ENCODE data around the gene SERPINA5. TPM values are rescaled to one million over a fixed set of nuclear protein-coding genes. Genes with fewer than 3 reads are reported as not detected.

Gene SERPINA5
- total RNA-seq, 1 experiment from 2014 or later = not detected

GRCh38 chr14:94541234-94541975, 39.8 kb upstream of the SERPINA5 start:
- no peaks in the 10 kb centered on the region for H3K27me3 ChIP-seq (ENCODE audit: low read length)
- no peak overlapping the region for H3K27ac ChIP-seq (ENCODE audit: low read length)
- no peaks in the 10 kb centered on the region for H3K36me3 ChIP-seq (ENCODE audit: insufficient read depth, low read length)
- no peak overlapping the region for H3K9ac ChIP-seq (ENCODE audit: low read length)
- no peaks in the 10 kb centered on the region for H4K20me1 ChIP-seq (ENCODE audit: insufficient read depth, low read depth, low read length)
- no peaks in the 10 kb centered on the region for H3K9me3 ChIP-seq (ENCODE audit: low read length)
- H3K9me2 ChIP-seq (replicated peaks; ENCODE audit: insufficient read depth, low read length) = no peaks in the 10 kb centered on the region
- no peak overlapping the region for H3K4me2 ChIP-seq (ENCODE audit: low read depth, low read length, poor library complexity, severe bottlenecking)
- H3K4me3 ChIP-seq (ENCODE audit: low read length) = no peak overlapping the region
- DNase-seq = no peak
- peaks cover 6% of the 10 kb centered on the region for H3K4me1 ChIP-seq (ENCODE audit: low read length)
- no peaks in the 10 kb centered on the region for H3K79me2 ChIP-seq (ENCODE audit: low read length)
- H2AFZ ChIP-seq (ENCODE audit: low read length) = no peak overlapping the region

GRCh38 chr14:94542111-94542810, 39.0 kb upstream of the SERPINA5 start:
- Histone ChIP-seq H3K9me2 (replicated peaks; ENCODE audit: insufficient read depth, low read length) (no peaks in the 10 kb centered on the region), H4K20me1 (ENCODE audit: insufficient read depth, low read depth, low read length) (no peaks in the 10 kb centered on the region), H3K36me3 (ENCODE audit: insufficient read depth, low read length) (no peaks in the 10 kb centered on the region), H3K27ac (ENCODE audit: low read length) (no peak overlapping the region), H2AFZ (ENCODE audit: low read length) (no peak overlapping the region), H3K4me1 (ENCODE audit: low read length) (peaks cover 3% of the 10 kb centered on the region; the same call in 1 of the 2 replicates), H3K9me3 (ENCODE audit: low read length) (no peaks in the 10 kb centered on the region), H3K79me2 (ENCODE audit: low read length) (no peaks in the 10 kb centered on the region), H3K4me2 (ENCODE audit: low read depth, low read length, poor library complexity, severe bottlenecking) (no peak overlapping the region), H3K27me3 (ENCODE audit: low read length) (no peaks in the 10 kb centered on the region), H3K9ac (ENCODE audit: low read length) (no peak overlapping the region), H3K4me3 (ENCODE audit: low read length) (no peak overlapping the region)
- no peak for DNase-seq

DNA sequence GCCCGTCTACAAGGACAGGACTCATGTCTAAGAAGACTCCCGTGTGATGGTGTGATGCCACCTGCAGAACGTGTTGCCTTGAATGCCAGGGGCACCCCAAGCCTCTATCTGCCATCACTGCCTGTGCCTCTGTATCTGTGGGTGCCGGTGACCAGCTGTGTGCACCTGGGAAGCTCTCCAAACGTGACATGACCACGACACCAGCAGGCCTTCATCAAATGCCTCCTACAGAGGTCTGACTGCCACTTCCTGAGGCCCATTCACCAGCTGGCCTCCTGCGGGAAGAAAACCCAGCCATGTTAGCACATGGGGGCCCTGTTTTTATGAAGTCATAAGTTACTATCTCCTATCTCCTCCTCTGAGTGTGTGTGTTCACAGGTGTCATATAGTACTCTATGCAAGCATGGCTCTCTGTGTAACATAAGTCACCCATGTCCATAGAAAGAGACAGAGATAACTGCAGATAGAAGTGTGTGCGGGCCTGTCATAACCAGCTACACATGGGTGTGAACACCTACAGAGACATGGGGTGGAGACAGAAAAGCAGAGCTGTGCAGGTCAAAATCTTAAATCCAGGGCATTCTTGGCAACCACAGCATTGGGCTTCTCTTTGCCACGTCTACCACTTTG, 38.3 kb upstream of the SERPINA5 start:
- H3K79me2 ChIP-seq (ENCODE audit: low read length) = no peaks in the 10 kb centered on the region
- H3K4me1 ChIP-seq (ENCODE audit: low read length) = peaks cover 3% of the 10 kb centered on the region; the same call in 1 of the 2 replicates
- DNase-seq = no peak
- H2AFZ ChIP-seq (ENCODE audit: low read length) = no peak overlapping the region
- H4K20me1 ChIP-seq (ENCODE audit: insufficient read depth, low read depth, low read length) = no peaks in the 10 kb centered on the region
- H3K4me2 ChIP-seq (ENCODE audit: low read depth, low read length, poor library complexity, severe bottlenecking) = no peak overlapping the region
- no peak overlapping the region for H3K27ac ChIP-seq (ENCODE audit: low read length)
- H3K9ac ChIP-seq (ENCODE audit: low read length) = no peak overlapping the region
- no peaks in the 10 kb centered on the region for H3K9me2 ChIP-seq (replicated peaks; ENCODE audit: insufficient read depth, low read length)
- no peaks in the 10 kb centered on the region for H3K27me3 ChIP-seq (ENCODE audit: low read length)
- no peaks in the 10 kb centered on the region for H3K9me3 ChIP-seq (ENCODE audit: low read length)
- H3K36me3 ChIP-seq (ENCODE audit: insufficient read depth, low read length) = no peaks in the 10 kb centered on the region
- no peak overlapping the region for H3K4me3 ChIP-seq (ENCODE audit: low read length)

DNA sequence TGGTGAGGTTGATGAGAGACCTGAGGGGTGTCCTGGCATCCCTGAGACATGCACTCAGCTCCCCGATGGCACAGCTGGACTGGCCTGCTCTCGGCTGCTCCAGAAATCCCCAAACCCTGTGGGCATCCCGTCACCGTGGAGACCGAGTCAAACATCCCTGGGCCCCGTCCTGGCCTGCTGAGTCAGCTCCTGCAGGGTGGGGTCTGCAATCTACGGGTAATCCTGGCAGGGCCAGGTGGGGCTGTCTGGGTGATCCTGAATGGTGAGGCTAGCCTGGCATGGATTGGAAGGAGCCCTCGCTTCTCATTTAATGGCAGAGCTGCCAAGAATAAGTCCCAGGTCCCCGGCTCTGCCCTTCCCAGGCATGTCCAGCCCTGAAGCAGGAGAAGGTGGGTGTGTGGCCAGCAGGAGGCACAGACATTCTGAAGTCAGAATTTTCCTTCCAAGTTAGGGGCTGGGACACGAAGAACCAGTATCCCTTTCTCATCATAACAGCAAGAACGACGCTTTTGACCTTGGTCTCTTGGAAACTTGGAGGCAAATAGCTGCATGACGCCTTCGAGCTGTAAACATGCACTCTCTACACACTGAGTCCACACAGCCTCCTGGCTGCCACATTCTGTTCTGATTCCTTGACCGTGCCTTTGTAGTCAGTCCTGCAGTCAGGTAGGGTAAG, 37.6 kb upstream of the SERPINA5 start:
- no peaks in the 10 kb centered on the region for H3K79me2 ChIP-seq (ENCODE audit: low read length)
- H3K4me2 ChIP-seq (ENCODE audit: low read depth, low read length, poor library complexity, severe bottlenecking) = no peak overlapping the region
- no peak overlapping the region for H2AFZ ChIP-seq (ENCODE audit: low read length)
- H3K9me2 ChIP-seq (replicated peaks; ENCODE audit: insufficient read depth, low read length) = no peaks in the 10 kb centered on the region
- H3K9ac ChIP-seq (ENCODE audit: low read length) = no peak overlapping the region
- H3K4me3 ChIP-seq (ENCODE audit: low read length) = no peak overlapping the region
- H3K9me3 ChIP-seq (ENCODE audit: low read length) = no peaks in the 10 kb centered on the region
- no peaks in the 10 kb centered on the region for H3K27me3 ChIP-seq (ENCODE audit: low read length)
- no peaks in the 10 kb centered on the region for H4K20me1 ChIP-seq (ENCODE audit: insufficient read depth, low read depth, low read length)
- H3K27ac ChIP-seq (ENCODE audit: low read length) = no peak overlapping the region
- no peak for DNase-seq
- peaks cover 3% of the 10 kb centered on the region; the same call in 1 of the 2 replicates for H3K4me1 ChIP-seq (ENCODE audit: low read length)
- H3K36me3 ChIP-seq (ENCODE audit: insufficient read depth, low read length) = no peaks in the 10 kb centered on the region

- Histone ChIP-seq H3K4me2 (ENCODE audit: low read depth, low read length, poor library complexity, severe bottlenecking) (no peak overlapping the region), H3K9ac (ENCODE audit: low read length) (no peak overlapping the region)
Measured at GRCh38 chr14:94544726-94545125, 36.5 kb upstream of the SERPINA5 start.

DNA sequence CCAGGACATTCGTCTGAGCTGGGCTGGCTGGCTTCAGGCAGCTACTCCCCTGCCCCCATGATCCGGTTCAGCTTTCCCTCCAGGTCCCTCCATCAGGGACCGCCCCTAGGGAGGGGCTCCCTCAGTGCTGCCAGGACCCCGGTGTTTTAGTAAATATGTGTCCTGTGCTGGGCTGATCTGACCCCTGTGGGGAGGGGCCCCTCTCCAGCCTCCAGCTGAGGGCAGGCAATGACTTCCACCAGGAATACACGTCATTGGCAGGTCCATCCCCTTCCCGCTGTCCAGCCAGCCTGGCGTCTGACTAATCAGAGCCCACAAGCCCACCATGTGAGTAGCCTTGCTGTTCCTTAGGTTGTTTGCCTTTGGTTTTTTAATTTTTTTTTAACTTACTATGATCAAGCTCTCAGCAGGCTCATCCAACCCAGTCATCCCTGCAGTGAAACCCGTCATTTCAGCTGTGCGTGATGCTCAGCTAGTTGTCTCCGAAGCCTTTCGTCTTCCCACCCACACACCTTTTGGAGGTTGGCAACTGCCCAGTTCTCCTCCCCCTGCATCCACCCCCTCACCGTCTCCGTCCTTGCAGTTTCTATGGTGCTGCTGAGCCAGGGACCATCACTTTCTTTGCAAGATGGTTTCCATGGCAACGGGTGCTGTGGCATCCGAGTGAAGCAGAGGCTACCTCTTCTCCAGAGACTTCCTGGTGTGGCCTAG, 35.9 kb upstream of the SERPINA5 start:
- Histone ChIP-seq H3K27ac (ENCODE audit: low read length) (no peak overlapping the region), H3K79me2 (ENCODE audit: low read length) (no peaks in the 10 kb centered on the region), H3K9me2 (replicated peaks; ENCODE audit: insufficient read depth, low read length) (no peaks in the 10 kb centered on the region), H3K36me3 (ENCODE audit: insufficient read depth, low read length) (no peaks in the 10 kb centered on the region), H3K9ac (ENCODE audit: low read length) (no peak overlapping the region), H3K27me3 (ENCODE audit: low read length) (no peaks in the 10 kb centered on the region), H3K9me3 (ENCODE audit: low read length) (no peaks in the 10 kb centered on the region), H4K20me1 (ENCODE audit: insufficient read depth, low read depth, low read length) (no peaks in the 10 kb centered on the region), H3K4me2 (ENCODE audit: low read depth, low read length, poor library complexity, severe bottlenecking) (no peak overlapping the region), H2AFZ (ENCODE audit: low read length) (no peak overlapping the region), H3K4me1 (ENCODE audit: low read length) (peaks cover under 1% of the 10 kb centered on the region; the same call in 1 of the 2 replicates), H3K4me3 (ENCODE audit: low read length) (no peak overlapping the region)
- no peak for DNase-seq

More at GRCh38 chr14:94544726-94545125, 36.5 kb upstream of the SERPINA5 start:
- no peak for DNase-seq
- Histone ChIP-seq H2AFZ (ENCODE audit: low read length) (no peak overlapping the region), H3K27ac (ENCODE audit: low read length) (no peak overlapping the region), H3K9me2 (replicated peaks; ENCODE audit: insufficient read depth, low read length) (no peaks in the 10 kb centered on the region), H3K36me3 (ENCODE audit: insufficient read depth, low read length) (no peaks in the 10 kb centered on the region), H3K9me3 (ENCODE audit: low read length) (no peaks in the 10 kb centered on the region), H3K4me3 (ENCODE audit: low read length) (no peak overlapping the region), H3K27me3 (ENCODE audit: low read length) (no peaks in the 10 kb centered on the region), H3K79me2 (ENCODE audit: low read length) (no peaks in the 10 kb centered on the region), H4K20me1 (ENCODE audit: insufficient read depth, low read depth, low read length) (no peaks in the 10 kb centered on the region), H3K4me1 (ENCODE audit: low read length) (peaks cover 3% of the 10 kb centered on the region; the same call in 1 of the 2 replicates)

DNA sequence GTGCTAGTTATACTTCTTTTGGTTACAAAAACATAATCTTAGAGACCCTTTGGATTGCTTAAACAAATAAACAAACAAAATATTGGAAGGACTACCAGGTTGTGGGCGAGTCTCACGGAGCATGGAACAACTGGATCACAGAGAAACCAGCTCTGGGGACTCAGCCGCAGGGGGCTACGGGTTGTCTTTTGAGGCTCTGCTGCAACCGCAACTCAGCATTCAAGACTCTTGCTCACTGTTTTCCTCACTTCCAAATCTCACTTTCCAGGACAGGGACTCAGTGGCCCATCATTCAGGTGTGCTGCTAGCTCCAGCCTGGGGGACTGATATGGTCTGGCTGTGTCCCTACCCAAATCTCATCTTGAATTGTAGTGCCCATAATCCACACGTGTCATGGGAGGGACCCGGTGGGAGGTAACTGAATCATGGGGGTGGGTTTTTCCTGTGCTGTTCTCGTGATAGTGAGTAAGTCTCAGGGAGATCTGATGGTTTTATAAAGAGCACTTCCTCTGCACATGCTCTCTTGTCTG, 34.0 kb upstream of the SERPINA5 start:
- no peaks in the 10 kb centered on the region for H3K4me1 ChIP-seq (ENCODE audit: low read length)
- no peak overlapping the region for H3K4me2 ChIP-seq (ENCODE audit: low read depth, low read length, poor library complexity, severe bottlenecking)
- H3K9me2 ChIP-seq (replicated peaks; ENCODE audit: insufficient read depth, low read length) = no peaks in the 10 kb centered on the region
- no peaks in the 10 kb centered on the region for H3K36me3 ChIP-seq (ENCODE audit: insufficient read depth, low read length)
- H3K27ac ChIP-seq (ENCODE audit: low read length) = no peak overlapping the region
- H3K79me2 ChIP-seq (ENCODE audit: low read length) = no peaks in the 10 kb centered on the region
- no peaks in the 10 kb centered on the region for H3K9me3 ChIP-seq (ENCODE audit: low read length)
- H3K27me3 ChIP-seq (ENCODE audit: low read length) = no peaks in the 10 kb centered on the region
- no peak overlapping the region for H3K9ac ChIP-seq (ENCODE audit: low read length)
- H3K4me3 ChIP-seq (ENCODE audit: low read length) = no peak overlapping the region
- no peaks in the 10 kb centered on the region for H4K20me1 ChIP-seq (ENCODE audit: insufficient read depth, low read depth, low read length)
- H2AFZ ChIP-seq (ENCODE audit: low read length) = no peak overlapping the region
- DNase-seq = no peak

All from Karpas-422 (cell line).